K562 (cell line): ENCODE measurements around the gene GPR22. TPM values are rescaled to one million over a fixed set of nuclear protein-coding genes. Genes with fewer than 3 reads are reported as not detected.

Experiments
- ATF1 ChIP-seq, 2 experiments: fragments of 450-650 bp in 1 of 2; IDR thresholded peaks; 2 replicates each; pipeline ENCODE4 v1.6.1; 2016; ENCODE audit warnings: missing compliant biosample characterization in 1 of 2, missing genetic modification characterization in 1 of 2
- CEBPG ChIP-seq, 3 experiments: fragments of 200-800 bp in 1 of 3; sonication (Bioruptor generic) in 1 of 3; sonication (generic) in 1 of 3; formaldehyde crosslinking in 1 of 3; IDR thresholded peaks in 2 of 3; conservative IDR thresholded peaks in 1 of 3; 2 replicates each; pipeline versions ENCODE4 v1.6.1 to v1.8.0; 2016 to 2022; ENCODE audit warnings: missing compliant biosample characterization in 2 of 3, missing genetic modification characterization in 2 of 3, mild to moderate bottlenecking in 1 of 3, missing genetic modification reagents in 1 of 3
- HMG20B ChIP-seq: fragments of 250-450 bp; sonication (Bioruptor Pico); IDR thresholded peaks from 2 replicates; pipeline ENCODE4 v1.5.0; 2021; ENCODE audit warnings: mild to moderate bottlenecking
- JUNB ChIP-seq: fragments of 450-650 bp; formaldehyde crosslinking; conservative IDR thresholded peaks from 2 replicates; pipeline ENCODE4 v1.4.0; 2020; ENCODE audit warnings: mild to moderate bottlenecking
- KLF6 ChIP-seq: fragments of 250-450 bp; sonication (Bioruptor Pico); IDR thresholded peaks from 2 replicates; pipeline ENCODE4 v1.4.0; 2020; ENCODE audit warnings: mild to moderate bottlenecking, moderate library complexity, borderline replicate concordance
- MITF ChIP-seq: IDR thresholded peaks from 2 replicates; pipeline ENCODE4 v1.6.1; 2014; ENCODE audit warnings: antibody characterized with exemption
- RUNX1 ChIP-seq: sonication (generic); IDR thresholded peaks from 2 replicates; pipeline ENCODE4 v1.6.1; 2016; ENCODE audit warnings: antibody characterized with exemption, low read depth
- SMARCA4 ChIP-seq: fragments of 450-650 bp; IDR thresholded peaks from 2 replicates; pipeline ENCODE4 v1.6.1; 2016
- TFAM ChIP-seq: fragments of 250-450 bp; sonication (Bioruptor Pico); conservative IDR thresholded peaks from 2 replicates; pipeline ENCODE4 v1.5.0; 2021; ENCODE audit warnings: mild to moderate bottlenecking, moderate library complexity
- ZNF280B ChIP-seq: fragments of 250-450 bp; sonication (Bioruptor Pico); IDR thresholded peaks from 2 replicates; pipeline ENCODE4 v1.5.1; 2021; ENCODE audit warnings: mild to moderate bottlenecking
- polyA plus RNA-seq, 8 experiments: library from polyadenylated mRNA; depleted of rRNA in 4 of 8; stranded (reverse) in 5 of 8; unstranded in 3 of 8; fragments of >200 nt; fragmentation: Nextera tagmentation in 2 of 8; fragmentation: Illumina TruSeq in 1 of 8; extraction: Ambion mirVana in 2 of 8; extraction: Trizol in 1 of 8; gene quantifications; 2 replicates each; pipeline versions ENCODE4 v1.2.1 to v1.2.3, GENCODE V29; 2011 to 2014; ENCODE audit warnings: inconsistent platforms in 1 of 8, missing spikeins in 1 of 8
- total RNA-seq, 7 experiments: library from RNA; depleted of rRNA in 6 of 7; stranded (reverse); fragments of >200 nt in 6 of 7; fragmentation: Illumina TruSeq in 2 of 7; extraction: Trizol in 2 of 7; gene quantifications; 2 replicates each; pipeline versions ENCODE4 v1.2.1 to v1.2.3, GENCODE V29; 2011 to 2021; ENCODE audit warnings: low replicate concordance in 1 of 7
- TF ChIP-seq, protein P1 (sequence below): fragments of 450-650 bp; formaldehyde crosslinking; IDR thresholded peaks from 2 replicates; pipeline ENCODE4 v1.4.0; 2022; ENCODE audit warnings: missing genetic modification characterization
- TF ChIP-seq, protein P2 (sequence below): IDR thresholded peaks from 2 replicates; pipeline ENCODE4 v1.6.1; 2011; ENCODE audit warnings: borderline replicate concordance, low read depth, mild to moderate bottlenecking, moderate library complexity, low read length; ENCODE audit not compliant: insufficient read depth, poor library complexity, severe bottlenecking
- TF ChIP-seq, protein P3 (sequence below): fragments of 250-450 bp; sonication (Bioruptor Pico); IDR thresholded peaks from 2 replicates; pipeline ENCODE4 v1.5.0; 2021; ENCODE audit warnings: mild to moderate bottlenecking, moderate library complexity

Gene GPR22
- total and polyA plus RNA-seq, 9 of the 15 experiments (the other 6 are each of a cell fraction or from before 2014, with no cell fraction given), result 0.07 to 0.20 TPM; not detected in 7

DNA sequence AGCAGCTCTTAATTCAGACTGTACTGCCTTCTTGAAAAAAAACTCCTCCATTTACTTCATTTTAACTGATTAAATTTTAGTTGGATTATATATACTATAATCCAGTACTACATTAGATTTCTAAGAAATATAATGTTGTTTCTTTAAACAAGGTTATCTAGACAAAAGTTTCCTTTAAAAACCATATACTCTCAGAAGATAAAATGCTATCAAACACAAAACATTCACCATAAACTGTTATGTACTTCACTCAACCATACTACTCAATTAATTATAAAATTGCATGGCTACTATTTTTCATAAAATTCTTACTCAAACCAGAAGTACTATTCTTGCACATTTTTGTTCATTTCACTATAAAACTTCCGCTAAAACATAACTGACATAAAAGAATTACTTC is 12.7 kb downstream of the GPR22 start (continued):
- TF ChIP-seq, protein P1, sequence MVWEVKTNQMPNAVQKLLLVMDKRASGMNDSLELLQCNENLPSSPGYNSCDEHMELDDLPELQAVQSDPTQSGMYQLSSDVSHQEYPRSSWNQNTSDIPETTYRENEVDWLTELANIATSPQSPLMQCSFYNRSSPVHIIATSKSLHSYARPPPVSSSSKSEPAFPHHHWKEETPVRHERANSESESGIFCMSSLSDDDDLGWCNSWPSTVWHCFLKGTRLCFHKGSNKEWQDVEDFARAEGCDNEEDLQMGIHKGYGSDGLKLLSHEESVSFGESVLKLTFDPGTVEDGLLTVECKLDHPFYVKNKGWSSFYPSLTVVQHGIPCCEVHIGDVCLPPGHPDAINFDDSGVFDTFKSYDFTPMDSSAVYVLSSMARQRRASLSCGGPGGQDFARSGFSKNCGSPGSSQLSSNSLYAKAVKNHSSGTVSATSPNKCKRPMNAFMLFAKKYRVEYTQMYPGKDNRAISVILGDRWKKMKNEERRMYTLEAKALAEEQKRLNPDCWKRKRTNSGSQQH, result no peak
- no peak for TF ChIP-seq SMARCA4
- no peak for TF ChIP-seq JUNB (CRISPR knock-in tag)
- no peak for TF ChIP-seq KLF6 (CRISPR knock-in tag)
- TF ChIP-seq MITF, result no peak
- no peak for TF ChIP-seq ATF1 (CRISPR knock-in tag; IDR thresholded peaks at IDR 0.05)
- no peak for TF ChIP-seq ATF1 (tag; IDR thresholded peaks at IDR 0.05)
- TF ChIP-seq TFAM, result no peak
- TF ChIP-seq, protein P2, sequence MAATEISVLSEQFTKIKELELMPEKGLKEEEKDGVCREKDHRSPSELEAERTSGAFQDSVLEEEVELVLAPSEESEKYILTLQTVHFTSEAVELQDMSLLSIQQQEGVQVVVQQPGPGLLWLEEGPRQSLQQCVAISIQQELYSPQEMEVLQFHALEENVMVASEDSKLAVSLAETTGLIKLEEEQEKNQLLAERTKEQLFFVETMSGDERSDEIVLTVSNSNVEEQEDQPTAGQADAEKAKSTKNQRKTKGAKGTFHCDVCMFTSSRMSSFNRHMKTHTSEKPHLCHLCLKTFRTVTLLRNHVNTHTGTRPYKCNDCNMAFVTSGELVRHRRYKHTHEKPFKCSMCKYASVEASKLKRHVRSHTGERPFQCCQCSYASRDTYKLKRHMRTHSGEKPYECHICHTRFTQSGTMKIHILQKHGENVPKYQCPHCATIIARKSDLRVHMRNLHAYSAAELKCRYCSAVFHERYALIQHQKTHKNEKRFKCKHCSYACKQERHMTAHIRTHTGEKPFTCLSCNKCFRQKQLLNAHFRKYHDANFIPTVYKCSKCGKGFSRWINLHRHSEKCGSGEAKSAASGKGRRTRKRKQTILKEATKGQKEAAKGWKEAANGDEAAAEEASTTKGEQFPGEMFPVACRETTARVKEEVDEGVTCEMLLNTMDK, result no peak
- TF ChIP-seq RUNX1, result no peak
- no peak for TF ChIP-seq ZNF280B (CRISPR knock-in tag)
- no peak for TF ChIP-seq CEBPG (CRISPR knock-in tag; IDR thresholded peaks at IDR 0.05)
- TF ChIP-seq CEBPG (tag; conservative IDR thresholded peaks at IDR 0.05 in 1 of 2, IDR thresholded peaks at IDR 0.05 in 1 of 2), result no peak
- TF ChIP-seq, protein P3, sequence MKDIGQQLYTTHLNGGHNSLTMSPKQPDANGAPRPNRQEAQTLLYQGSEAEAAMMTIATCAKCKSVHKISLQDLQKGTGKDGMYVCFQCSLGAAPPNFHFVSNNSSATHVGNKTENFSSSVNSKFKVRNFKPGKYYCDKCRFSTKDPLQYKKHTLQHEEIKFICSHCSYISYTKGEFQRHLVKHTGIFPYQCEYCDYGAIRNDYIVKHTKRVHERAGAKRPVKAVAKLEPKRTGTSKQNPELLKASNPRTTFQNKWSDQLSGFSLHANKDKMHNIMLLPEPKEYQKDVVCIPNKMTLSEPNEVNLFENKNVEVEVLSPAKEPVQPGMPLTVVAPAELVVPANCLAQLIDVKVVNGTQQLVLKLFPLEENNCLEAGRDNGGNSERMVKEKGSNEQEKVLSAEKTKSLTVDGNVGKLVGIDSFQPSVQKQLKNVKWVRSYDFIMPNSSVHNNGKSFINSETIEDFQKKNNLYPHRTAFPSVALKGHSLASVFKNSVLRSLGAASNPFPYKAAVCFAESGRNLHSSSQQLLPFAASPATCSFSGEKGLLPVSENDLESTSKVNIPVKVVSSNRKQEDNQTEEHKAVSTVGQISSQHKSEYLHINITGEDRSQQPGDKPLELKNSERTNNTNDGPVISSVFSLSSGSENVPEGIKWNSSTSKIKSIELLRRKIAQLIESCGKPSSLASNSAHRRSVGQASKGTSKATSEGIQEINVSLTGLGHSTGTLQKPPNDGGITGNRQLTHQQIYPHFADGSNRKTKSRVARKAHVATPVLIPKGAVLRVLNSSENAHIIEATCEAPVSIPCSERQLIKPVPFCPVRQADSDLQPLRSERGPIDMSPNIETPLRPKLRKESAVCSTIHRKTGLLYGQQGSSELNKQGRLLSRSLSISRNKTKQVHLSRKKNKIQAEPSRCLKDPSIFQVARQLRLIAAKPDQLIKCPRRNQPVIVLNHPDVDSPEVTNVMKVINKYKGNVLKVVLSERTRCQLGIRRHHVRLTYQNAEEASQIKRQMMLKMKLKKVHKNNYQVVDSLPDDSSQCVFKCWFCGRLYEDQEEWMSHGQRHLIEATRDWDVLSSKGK (CRISPR knock-in tag), result no peak
- TF ChIP-seq HMG20B (CRISPR knock-in tag), result no peak
